GM12865 (cell line): ENCODE results near the gene FNDC5.

ENCODE experiments used
- DNase-seq: peaks from one replicate; pipeline ENCODE4 v3.0.0; 2010; ENCODE audit warnings: low read depth
- H3K4me3 ChIP-seq: 2 replicates; pipeline ENCODE4 v1.5.1; 2011; ENCODE audit warnings: mild to moderate bottlenecking, low read depth, low read length, control low read depth
- CTCF ChIP-seq: IDR thresholded peaks from 2 replicates; pipeline ENCODE4 v1.5.1; 2011; ENCODE audit warnings: low read length, control low read depth, low read depth, inconsistent platforms; ENCODE audit not compliant: insufficient read depth; ENCODE audit errors: missing control alignments

The FNDC5 gene

DNA sequence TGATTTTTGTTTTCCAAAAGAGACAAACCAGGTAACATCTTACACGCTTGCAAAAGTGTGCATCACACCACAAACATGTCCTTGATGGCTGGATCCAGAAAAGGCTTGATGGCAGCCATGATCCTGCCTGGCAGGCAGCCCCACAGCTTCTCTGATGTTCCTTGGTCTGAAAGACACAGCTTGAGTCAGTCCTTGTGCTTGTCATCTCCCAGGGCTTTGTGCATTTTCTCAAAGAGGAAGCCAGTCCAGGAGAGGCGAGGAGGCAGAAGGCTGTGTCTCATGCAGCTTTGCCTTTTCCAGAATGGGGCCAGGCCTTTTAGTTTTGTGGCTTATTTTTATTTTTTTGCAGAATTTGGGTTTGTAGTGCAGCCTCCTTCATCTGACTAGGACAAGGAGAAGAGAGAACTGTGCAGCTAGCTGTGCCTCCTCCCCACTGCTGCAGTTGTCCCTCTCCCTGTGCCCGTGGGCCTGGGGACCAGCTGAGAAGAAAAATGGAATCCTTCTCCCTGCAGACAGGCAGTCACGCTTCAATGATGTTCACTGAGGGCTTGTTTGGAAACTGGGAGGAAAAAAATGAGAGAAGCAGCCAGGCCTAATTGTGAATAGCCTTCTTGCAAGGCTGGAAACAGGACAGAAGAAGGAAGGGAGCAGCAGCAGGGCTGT lies 7.4 kb downstream of the FNDC5 start:
- DNase-seq = no peak
- no peak overlapping the region for H3K4me3 ChIP-seq
- no peak for TF ChIP-seq CTCF

DNA sequence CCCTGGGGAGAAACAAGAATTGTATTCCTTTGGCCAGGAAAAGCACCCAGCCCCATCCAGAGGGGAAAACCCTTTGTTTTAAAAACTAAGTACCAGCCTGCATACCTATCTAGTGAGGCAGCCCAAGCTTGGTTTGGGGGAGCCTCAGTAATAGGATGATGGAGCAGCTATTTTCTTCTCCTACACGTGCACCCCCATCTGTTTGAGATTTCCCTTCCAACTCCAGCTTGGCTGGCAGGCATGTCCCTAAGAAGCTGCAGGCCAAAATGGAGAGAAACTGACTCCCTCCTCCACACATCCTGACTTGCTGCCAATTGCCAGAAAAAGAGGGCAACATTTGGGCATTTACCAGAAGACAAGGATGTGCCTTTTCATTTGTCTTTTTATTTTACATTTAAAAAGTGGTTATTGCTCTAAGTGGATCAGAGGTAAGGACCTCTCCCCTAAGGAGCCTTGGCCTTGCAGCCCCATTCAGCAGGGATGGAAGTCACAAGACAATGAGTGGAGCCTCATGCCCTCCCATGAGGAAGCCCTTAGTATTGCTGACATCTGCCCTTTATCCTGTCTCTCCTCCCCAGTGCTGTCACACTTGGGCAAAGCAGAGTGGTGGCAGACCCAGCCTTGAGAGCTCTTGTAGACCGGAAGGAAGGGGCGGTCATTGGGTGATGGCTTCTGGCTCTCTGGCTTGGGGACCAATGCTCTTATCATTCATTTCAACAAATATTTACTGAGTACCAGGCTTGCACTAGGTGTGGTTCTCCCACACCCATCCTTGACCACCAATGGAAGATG lies 8.6 kb downstream of the FNDC5 start:
- TF ChIP-seq CTCF = no peak
- H3K4me3 ChIP-seq = no peak overlapping the region
- no peak for DNase-seq

DNA sequence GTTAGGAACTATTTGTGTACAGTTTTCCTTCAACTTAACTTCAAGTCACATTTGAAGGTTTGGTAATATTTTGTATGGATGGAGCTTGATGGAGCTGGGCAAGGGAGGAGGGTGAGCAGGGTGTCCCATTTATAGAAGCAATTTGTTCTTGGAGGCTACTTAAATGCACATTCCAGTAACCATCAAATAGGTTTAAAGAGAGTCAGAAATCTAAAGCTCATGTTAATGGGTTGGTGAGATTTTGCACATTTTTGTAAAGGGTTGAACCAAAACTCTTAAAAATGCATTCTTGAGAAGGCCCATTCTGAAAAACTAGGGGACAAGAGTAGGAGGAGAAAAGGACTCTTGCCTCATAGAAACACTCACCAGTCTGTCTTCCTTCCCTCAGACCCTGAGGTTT lies 10.1 kb downstream of the FNDC5 start:
- no peak for TF ChIP-seq CTCF
- no peak overlapping the region for H3K4me3 ChIP-seq
- no peak for DNase-seq

- no peak for TF ChIP-seq CTCF
- no peak for DNase-seq
- H3K4me3 ChIP-seq = no peak overlapping the region
These were observed 10.8 kb downstream of the FNDC5 start for GRCh38 chr1:32859915-32860314.

DNA sequence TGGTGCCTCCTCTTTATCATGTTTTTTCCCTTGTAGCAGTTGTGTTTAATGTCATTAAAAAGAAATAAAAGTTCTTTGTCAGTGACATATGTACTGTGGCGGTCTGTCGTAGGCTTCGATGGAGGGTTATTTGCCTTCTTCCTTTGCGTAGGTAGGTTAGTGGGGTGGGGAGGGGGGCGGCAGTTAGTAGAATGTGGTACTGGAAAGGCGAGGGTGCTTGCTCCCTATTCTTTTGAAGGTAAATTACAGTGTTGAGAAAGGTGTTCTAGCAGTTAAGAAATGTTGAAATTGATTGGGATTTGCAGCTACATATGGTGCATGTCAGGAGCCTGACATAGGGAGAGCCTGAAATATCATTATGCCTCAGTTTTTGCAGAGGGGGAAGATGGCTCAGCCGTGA lies 11.9 kb downstream of the FNDC5 start:
- no peak for TF ChIP-seq CTCF
- H3K4me3 ChIP-seq = no peak overlapping the region
- no peak for DNase-seq

- no peak overlapping the region for H3K4me3 ChIP-seq
- DNase-seq = no peak
- TF ChIP-seq CTCF = no peak
These were observed 12.6 kb downstream of the FNDC5 start for GRCh38 chr1:32858136-32858535.
